CD4-positive, alpha-beta T cell treated with Interleukin-4 for 1 hour (primary cell): ENCODE measurements around the gene OR5AS1.
"Not testable (repeated sequence)": the region's sequence is repeated elsewhere in the genome, so short reads cannot be mapped to it uniquely, and the experiment has no call there.

Source experiments
- DNase-seq, 2 donors: peaks; one replicate each; pipeline ENCODE4 v3.0.0-alpha.2; 2020 to 2022

The OR5AS1 gene

DNA sequence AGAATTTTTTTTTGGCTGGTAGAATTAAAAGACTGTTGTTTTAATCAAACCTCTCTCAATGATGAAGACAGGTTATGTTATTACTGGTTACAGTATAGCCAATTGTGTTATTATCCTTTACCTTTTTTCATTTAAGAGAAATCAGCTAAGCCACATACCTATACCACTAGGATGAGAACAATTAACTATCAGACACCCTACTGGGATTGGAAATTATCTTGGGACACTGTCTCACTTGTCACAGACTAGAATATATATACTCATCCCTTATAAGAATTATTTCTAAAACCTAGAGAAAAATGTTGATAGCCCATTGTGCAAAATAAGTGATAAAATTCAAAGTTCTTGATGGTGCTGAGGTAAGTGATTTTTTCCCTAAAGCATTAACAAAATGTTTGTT, at the start of gene OR5AS1:
OR5AS1 (plus strand) TSS at position 301 of the 400 bp plus-strand sequence. CDS start 2,765 bp downstream, outside the sequence.
- no peak for DNase-seq

- no peak for DNase-seq
These were observed 32.9 kb upstream of the OR5AS1 start, which contains the start of gene OR5F1 for GRCh38 chr11:55994525-55994924. Gene OR5F1, minus strand, starts transcription at chr11:55994625. Its CDS starts 0 bp downstream, at chr11:55994625.

DNA sequence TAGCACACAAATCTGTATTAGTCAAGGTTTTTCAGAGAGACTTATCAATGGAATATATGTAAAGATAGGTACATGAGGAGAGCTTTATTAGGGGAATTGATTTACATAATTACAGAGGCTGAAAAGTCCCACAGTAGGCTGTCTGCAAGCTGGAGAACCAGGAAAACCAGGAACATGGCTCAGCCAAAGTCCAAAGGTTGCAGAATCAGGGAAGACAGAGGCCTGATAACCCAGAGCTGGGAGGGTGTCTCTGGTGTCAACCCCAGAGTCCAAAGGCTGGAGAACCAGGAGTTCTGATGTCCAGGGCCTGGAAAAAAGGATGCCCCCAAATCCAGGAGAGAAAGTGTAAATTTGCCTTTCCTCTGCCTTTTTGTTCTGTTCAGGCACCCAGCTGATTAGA, 16.7 kb upstream of the OR5AS1 start:
- DNase-seq, result no peak

DNA sequence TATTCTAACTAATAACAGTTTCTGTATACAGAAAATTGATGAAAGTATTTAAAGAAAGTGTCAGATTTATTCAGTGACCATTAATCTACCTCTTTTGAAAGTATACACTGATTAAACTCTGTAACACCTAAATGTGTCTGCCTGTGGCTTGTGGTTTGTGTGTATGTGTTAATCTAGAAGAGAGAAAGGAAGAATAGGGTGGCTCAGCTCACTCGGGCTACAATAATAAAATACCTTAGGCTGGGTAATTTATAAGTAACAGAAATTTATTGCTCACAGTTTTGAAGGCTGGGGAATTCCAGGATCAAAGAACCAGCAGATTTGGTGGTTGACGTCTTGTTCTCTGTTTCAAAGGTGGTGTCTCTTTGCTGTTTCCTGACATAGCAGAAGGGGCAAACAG, 13.6 kb upstream of the OR5AS1 start:
- no peak for DNase-seq

- no peak for DNase-seq
These were observed 18.1 kb downstream of the OR5AS1 start for GRCh38 chr11:56045538-56045937.

DNA sequence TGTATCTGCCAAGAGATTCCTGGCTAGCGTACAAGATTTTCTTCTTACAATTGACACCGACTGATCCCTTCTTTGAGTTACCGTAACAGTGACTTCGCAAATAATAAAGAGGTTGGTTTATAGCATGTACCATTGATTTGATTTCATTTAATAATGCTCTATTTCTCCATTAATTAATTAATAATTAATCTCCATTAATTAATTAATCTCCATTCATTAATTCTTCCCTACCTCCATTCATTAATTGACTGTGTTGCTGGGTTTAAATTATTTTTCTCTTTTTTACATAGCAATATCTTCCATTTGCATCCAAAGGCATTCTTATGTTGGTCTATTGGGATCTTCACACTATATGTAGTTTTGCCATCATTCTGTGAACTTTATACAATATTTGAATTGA, 21.0 kb downstream of the OR5AS1 start:
- DNase-seq, result no peak

GRCh38 chr11:56049487-56049886, 22.0 kb downstream of the OR5AS1 start:
- no peak for DNase-seq

- not testable (repeated sequence) for DNase-seq
These were observed 28.9 kb downstream of the OR5AS1 start for GRCh38 chr11:56056366-56056765.

DNA sequence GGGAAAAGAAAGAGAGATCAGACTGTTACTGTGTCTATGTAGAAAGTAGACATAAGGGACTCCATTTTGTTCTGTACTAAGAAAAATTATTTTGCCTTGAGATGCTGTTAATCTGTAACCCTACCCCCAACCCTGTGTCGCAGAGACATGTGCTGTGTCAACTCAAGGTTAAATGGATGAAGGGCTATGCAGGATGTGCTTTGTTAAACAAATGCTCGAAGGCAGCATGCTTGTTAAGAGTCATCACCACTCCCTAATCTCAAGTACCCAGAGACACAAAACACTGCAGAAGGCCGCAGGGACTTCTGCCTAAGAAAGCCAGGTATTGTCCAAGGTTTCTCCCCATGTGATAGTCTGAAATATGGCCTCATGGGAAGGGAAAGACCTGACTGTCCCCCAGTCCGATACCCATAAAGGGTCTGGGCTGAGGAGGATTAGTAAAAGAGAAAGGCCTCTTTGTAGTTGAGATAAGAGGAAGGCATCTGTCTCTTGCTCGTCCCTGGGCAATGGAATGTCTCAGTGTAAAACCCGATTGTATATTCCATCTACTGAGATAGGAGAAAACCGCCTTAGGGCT, 30.3 kb downstream of the OR5AS1 start:
- DNase-seq, result not testable (repeated sequence)

DNA sequence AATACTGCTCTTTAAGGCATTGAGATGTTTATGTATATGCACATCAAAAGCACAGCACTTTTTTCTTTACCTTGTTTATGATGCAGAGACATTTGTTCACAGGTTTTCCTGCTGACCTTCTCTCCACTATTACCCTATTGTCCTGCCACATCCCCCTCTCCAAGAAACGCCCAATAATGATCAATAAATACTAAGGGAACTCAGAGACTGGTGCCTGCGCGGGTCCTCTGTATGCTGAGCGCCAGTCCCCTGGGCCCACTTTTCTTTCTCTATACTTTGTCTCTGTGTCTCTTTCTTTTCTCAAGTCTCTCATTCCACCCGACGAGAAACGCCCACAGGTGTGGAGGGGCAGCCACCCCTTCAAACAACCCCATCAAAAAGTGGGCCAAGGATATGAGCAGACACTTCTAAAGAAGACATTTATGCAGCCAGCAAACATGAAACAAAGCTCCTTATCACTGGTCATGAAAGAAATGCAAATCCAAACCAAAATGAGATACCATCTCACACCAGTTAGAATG, 30.9 kb downstream of the OR5AS1 start:
- DNase-seq, result not testable (repeated sequence)

DNA sequence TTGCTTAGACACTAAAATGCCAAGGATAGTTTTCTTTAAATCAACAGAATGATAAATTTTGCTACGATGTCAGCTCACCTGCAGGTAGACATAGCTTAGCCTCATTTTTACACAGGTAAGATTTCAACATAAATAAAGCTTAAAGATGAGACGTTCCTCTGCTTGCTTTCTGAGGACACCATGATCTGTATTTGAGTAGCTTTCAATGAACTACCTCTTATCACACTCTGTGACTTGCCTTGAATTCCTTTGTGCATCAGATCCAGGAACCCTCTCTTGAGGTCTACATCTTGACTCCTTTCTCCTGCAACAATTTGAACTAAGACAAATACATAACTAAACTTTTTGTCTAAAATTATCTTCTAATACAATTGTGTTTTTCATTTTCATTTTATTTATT, 39.5 kb downstream of the OR5AS1 start:
- DNase-seq, result no peak
